K562 (cell line): ENCODE results near the gene MED12. TPM values are rescaled to one million over a fixed set of nuclear protein-coding genes. Genes with fewer than 3 reads are reported as not detected.

Experiments
- CTBP1 ChIP-seq: fragments of 450-650 bp; IDR thresholded peaks from 2 replicates; pipeline ENCODE4 v1.6.1; 2016; ENCODE audit warnings: borderline replicate concordance
- DNMT1 ChIP-seq: fragments of 450-650 bp; IDR thresholded peaks from 2 replicates; pipeline ENCODE4 v1.6.1; 2016; ENCODE audit warnings: antibody characterized with exemption, mild to moderate bottlenecking
- KLF16 ChIP-seq: IDR thresholded peaks from 2 replicates; pipeline ENCODE4 v1.6.1; 2016; ENCODE audit warnings: antibody characterized with exemption
- POLR3G ChIP-seq: IDR thresholded peaks from 2 replicates; pipeline ENCODE4 v1.6.1; 2011; ENCODE audit not compliant: insufficient read length, insufficient replicate concordance; ENCODE audit errors: extremely low read depth
- RAD21 ChIP-seq, 2 experiments: fragments of 250-450 bp in 1 of 2; fragments of 450-650 bp in 1 of 2; sonication (Bioruptor Pico) in 1 of 2; formaldehyde crosslinking in 1 of 2; IDR thresholded peaks in 1 of 2; conservative IDR thresholded peaks in 1 of 2; 2 replicates each; pipeline versions ENCODE4 v1.4.0 to v1.8.0; 2020 to 2022; ENCODE audit warnings: mild to moderate bottlenecking in 2 of 2, moderate library complexity in 1 of 2
- RB1 ChIP-seq: fragments of 450-650 bp; IDR thresholded peaks from 2 replicates; pipeline ENCODE4 v1.6.1; 2017; ENCODE audit warnings: low read depth, mild to moderate bottlenecking
- RCOR1 ChIP-seq, 2 experiments: IDR thresholded peaks; 2 replicates each; pipeline ENCODE4 v1.6.1; 2012; ENCODE audit warnings: low read depth in 2 of 2, low read length in 2 of 2, borderline replicate concordance in 1 of 2, improper control_type of control experiment in 1 of 2
- SRSF3 ChIP-seq: fragments of 200-400 bp; formaldehyde crosslinking; IDR thresholded peaks from 2 replicates; pipeline ENCODE4 v1.6.1; 2016; ENCODE audit warnings: mild to moderate bottlenecking, low read length, moderate library complexity; ENCODE audit not compliant: insufficient read depth
- YY1 ChIP-seq, 3 experiments: IDR thresholded peaks; 2 replicates each; pipeline ENCODE4 v1.6.1; 2011; ENCODE audit warnings: low read length in 2 of 3, mild to moderate bottlenecking in 2 of 3, moderate library complexity in 2 of 3, borderline replicate concordance in 1 of 3, control low read depth in 1 of 3, low read depth in 1 of 3; ENCODE audit not compliant: insufficient read depth in 3 of 3, insufficient replicate concordance in 2 of 3, control insufficient read depth in 1 of 3, insufficient read length in 1 of 3; ENCODE audit errors: extremely low read depth in 1 of 3
- polyA plus RNA-seq, 8 experiments: library from polyadenylated mRNA; depleted of rRNA in 4 of 8; stranded (reverse) in 5 of 8; unstranded in 3 of 8; fragments of >200 nt; fragmentation: Nextera tagmentation in 2 of 8; fragmentation: Illumina TruSeq in 1 of 8; extraction: Ambion mirVana in 2 of 8; extraction: Trizol in 1 of 8; gene quantifications; 2 replicates each; pipeline versions ENCODE4 v1.2.1 to v1.2.3, GENCODE V29; 2011 to 2014; ENCODE audit warnings: inconsistent platforms in 1 of 8, missing spikeins in 1 of 8
- total RNA-seq, 7 experiments: library from RNA; depleted of rRNA in 6 of 7; stranded (reverse); fragments of >200 nt in 6 of 7; fragmentation: Illumina TruSeq in 2 of 7; extraction: Trizol in 2 of 7; gene quantifications; 2 replicates each; pipeline versions ENCODE4 v1.2.1 to v1.2.3, GENCODE V29; 2011 to 2021; ENCODE audit warnings: low replicate concordance in 1 of 7
- TF ChIP-seq, protein P1 (sequence below), 3 experiments: IDR thresholded peaks in 2 of 3; conservative IDR thresholded peaks in 1 of 3; 2 replicates each; pipeline ENCODE4 v1.5.1; 2011 to 2012; ENCODE audit warnings: low read length in 3 of 3, mild to moderate bottlenecking in 3 of 3, control low read depth in 2 of 3, improper control_type of control experiment in 1 of 3, inconsistent platforms in 1 of 3, low read depth in 1 of 3, mixed read lengths in 1 of 3, moderate library complexity in 1 of 3; ENCODE audit not compliant: insufficient read depth in 2 of 3
- TF ChIP-seq, protein P2 (sequence below): fragments of 450-650 bp; formaldehyde crosslinking; IDR thresholded peaks from 2 replicates; pipeline ENCODE4 v1.4.0; 2020; ENCODE audit warnings: mild to moderate bottlenecking, moderate library complexity

Gene MED12
- total and polyA plus RNA-seq, 9 of the 15 experiments (the other 6 are each of a cell fraction or from before 2014, with no cell fraction given) = 1.6 to 49.7 (median 8.6) TPM

DNA sequence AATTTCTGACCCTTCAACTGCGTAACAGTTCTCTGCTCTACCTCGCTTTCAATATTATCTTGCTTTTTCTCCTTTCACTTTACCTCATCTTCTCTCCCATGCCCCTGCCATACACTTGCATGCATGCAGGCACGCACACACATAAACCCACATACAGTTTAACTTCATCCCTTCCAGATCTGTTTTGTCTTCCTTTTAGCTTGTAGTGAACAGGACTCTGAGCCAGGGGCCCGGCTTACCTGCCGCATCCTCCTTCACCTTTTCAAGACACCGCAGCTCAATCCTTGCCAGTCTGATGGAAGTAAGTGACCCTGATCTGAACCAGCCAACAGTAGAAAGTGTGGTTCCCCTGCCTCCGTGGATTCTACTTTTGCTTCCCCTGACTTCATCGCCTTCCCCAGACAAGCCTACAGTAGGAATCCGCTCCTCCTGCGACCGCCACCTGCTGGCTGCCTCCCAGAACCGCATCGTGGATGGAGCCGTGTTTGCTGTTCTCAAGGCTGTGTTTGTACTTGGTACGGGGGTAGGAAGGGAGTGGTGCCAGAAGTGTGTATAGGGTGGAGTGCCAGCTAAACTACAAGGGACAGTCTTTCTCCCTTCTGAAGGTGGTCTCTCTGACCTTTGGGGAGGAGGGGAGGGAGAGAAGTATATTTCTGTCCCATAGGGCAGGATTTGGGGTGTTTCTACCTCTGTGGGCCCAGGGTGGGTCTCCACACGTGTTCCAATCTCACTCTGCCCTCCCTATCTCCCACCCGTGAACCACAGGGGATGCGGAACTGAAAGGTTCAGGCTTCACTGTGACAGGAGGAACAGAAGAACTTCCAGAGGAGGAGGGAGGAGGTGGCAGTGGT is 10.7 kb downstream of the MED12 start (continued):
- TF ChIP-seq YY1 (IDR thresholded peaks at IDR 0.05; ENCODE audit: borderline replicate concordance in 1 of 3, control insufficient read depth in 1 of 3, extremely low read depth in 1 of 3, insufficient read depth in 3 of 3, insufficient read length in 1 of 3, insufficient replicate concordance in 2 of 3, low read depth in 1 of 3, low read length in 2 of 3) (peak in 1 of 3 experiments; percentile 5), RCOR1 (IDR thresholded peaks at IDR 0.05; ENCODE audit: borderline replicate concordance in 1 of 2, low read depth in 2 of 2, low read length in 2 of 2) (peak in 1 of 2 experiments; percentile 47; a peak in 1 of 4 replicates), DNMT1 (no peak), CTBP1 (peak; percentile 15; the same call in 1 of the 2 replicates), RAD21 (CRISPR knock-in tag; conservative IDR thresholded peaks at IDR 0.05 in 1 of 2, IDR thresholded peaks at IDR 0.05 in 1 of 2) (peak; percentile 74 to 83), KLF16 (0 out of 2 replicates have a peak, but pooled peaks have one; percentile 41), POLR3G (no peak), RB1 (peak; percentile 26; the same call in 1 of the 2 replicates), SRSF3 (no peak)
- TF ChIP-seq, protein P1, sequence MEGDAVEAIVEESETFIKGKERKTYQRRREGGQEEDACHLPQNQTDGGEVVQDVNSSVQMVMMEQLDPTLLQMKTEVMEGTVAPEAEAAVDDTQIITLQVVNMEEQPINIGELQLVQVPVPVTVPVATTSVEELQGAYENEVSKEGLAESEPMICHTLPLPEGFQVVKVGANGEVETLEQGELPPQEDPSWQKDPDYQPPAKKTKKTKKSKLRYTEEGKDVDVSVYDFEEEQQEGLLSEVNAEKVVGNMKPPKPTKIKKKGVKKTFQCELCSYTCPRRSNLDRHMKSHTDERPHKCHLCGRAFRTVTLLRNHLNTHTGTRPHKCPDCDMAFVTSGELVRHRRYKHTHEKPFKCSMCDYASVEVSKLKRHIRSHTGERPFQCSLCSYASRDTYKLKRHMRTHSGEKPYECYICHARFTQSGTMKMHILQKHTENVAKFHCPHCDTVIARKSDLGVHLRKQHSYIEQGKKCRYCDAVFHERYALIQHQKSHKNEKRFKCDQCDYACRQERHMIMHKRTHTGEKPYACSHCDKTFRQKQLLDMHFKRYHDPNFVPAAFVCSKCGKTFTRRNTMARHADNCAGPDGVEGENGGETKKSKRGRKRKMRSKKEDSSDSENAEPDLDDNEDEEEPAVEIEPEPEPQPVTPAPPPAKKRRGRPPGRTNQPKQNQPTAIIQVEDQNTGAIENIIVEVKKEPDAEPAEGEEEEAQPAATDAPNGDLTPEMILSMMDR (IDR thresholded peaks at IDR 0.05 in 2 of 3, conservative IDR thresholded peaks at IDR 0.05 in 1 of 3; ENCODE audit: insufficient read depth in 2 of 3, low read depth in 1 of 3, low read length in 3 of 3) = peak; percentile 80 to 91 (median 88)
- TF ChIP-seq, protein P2, sequence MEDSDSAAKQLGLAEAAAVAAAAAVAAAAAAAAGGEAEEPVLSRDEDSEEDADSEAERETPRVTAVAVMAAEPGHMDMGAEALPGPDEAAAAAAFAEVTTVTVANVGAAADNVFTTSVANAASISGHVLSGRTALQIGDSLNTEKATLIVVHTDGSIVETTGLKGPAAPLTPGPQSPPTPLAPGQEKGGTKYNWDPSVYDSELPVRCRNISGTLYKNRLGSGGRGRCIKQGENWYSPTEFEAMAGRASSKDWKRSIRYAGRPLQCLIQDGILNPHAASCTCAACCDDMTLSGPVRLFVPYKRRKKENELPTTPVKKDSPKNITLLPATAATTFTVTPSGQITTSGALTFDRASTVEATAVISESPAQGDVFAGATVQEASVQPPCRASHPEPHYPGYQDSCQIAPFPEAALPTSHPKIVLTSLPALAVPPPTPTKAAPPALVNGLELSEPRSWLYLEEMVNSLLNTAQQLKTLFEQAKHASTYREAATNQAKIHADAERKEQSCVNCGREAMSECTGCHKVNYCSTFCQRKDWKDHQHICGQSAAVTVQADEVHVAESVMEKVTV (CRISPR knock-in tag) = peak; percentile 43; the same call in 1 of the 2 replicates
